Vagina (tissue), 2 donors: ENCODE data around the gene GNA15.

Source experiments
- CTCF ChIP-seq, 3 experiments: fragments of 450-650 bp in 2 of 3; fragments of 200-600 bp in 1 of 3; sonication (generic) in 1 of 3; IDR thresholded peaks; one replicate each; pipeline ENCODE4 v1.5.1; 2017 to 2019; ENCODE audit warnings: antibody characterized with exemption in 3 of 3, mild to moderate bottlenecking in 2 of 3, moderate library complexity in 2 of 3
- POLR2AphosphoS5 ChIP-seq, 2 donors: sonication (generic); formaldehyde crosslinking; IDR thresholded peaks; one replicate each; pipeline ENCODE4 v1.9.0; 2017; ENCODE audit warnings: antibody characterized with exemption in 2 of 2, mild to moderate bottlenecking in 2 of 2, low read depth in 1 of 2; ENCODE audit not compliant: insufficient read depth in 1 of 2

GRCh38 chr19:3176715-3177501, 41.1 kb downstream of the GNA15 start:
- TF ChIP-seq POLR2AphosphoS5 (IDR thresholded peaks at IDR 0.05; ENCODE audit: insufficient read depth in 1 of 2, low read depth in 1 of 2) = peak in 1 of 2 donors; percentile 31
- no peak for TF ChIP-seq CTCF (IDR thresholded peaks at IDR 0.05)
